ENCODE results near the gene MELTF. TPM values are rescaled to one million over a fixed set of nuclear protein-coding genes. Genes with fewer than 3 reads are reported as not detected.

MELTF gene
- total and polyA plus RNA-seq, 2 of the 13 experiments (the other 11 are each of a cell fraction or from before 2014, with no cell fraction given): 3.2 to 7.5 TPM

GRCh38 chr3:196967412-196968232, 62.0 kb downstream of the MELTF start (continued):
- TF ChIP-seq, protein P1, sequence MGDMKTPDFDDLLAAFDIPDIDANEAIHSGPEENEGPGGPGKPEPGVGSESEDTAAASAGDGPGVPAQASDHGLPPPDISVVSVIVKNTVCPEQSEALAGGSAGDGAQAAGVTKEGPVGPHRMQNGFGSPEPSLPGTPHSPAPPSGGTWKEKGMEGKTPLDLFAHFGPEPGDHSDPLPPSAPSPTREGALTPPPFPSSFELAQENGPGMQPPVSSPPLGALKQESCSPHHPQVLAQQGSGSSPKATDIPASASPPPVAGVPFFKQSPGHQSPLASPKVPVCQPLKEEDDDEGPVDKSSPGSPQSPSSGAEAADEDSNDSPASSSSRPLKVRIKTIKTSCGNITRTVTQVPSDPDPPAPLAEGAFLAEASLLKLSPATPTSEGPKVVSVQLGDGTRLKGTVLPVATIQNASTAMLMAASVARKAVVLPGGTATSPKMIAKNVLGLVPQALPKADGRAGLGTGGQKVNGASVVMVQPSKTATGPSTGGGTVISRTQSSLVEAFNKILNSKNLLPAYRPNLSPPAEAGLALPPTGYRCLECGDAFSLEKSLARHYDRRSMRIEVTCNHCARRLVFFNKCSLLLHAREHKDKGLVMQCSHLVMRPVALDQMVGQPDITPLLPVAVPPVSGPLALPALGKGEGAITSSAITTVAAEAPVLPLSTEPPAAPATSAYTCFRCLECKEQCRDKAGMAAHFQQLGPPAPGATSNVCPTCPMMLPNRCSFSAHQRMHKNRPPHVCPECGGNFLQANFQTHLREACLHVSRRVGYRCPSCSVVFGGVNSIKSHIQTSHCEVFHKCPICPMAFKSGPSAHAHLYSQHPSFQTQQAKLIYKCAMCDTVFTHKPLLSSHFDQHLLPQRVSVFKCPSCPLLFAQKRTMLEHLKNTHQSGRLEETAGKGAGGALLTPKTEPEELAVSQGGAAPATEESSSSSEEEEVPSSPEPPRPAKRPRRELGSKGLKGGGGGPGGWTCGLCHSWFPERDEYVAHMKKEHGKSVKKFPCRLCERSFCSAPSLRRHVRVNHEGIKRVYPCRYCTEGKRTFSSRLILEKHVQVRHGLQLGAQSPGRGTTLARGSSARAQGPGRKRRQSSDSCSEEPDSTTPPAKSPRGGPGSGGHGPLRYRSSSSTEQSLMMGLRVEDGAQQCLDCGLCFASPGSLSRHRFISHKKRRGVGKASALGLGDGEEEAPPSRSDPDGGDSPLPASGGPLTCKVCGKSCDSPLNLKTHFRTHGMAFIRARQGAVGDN (CRISPR knock-in tag; IDR thresholded peaks at IDR 0.05): peak; percentile 86; the same call in 1 of the 2 replicates
- TF ChIP-seq TEAD3 (CRISPR knock-in tag; optimal IDR thresholded peaks at IDR 0.05; ENCODE audit: borderline replicate concordance): peak; percentile 18
- 0 out of 2 replicates have a peak, but pooled peaks have one; percentile 16 for TF ChIP-seq ZNF431 (CRISPR knock-in tag; IDR thresholded peaks at IDR 0.05; ENCODE audit: borderline replicate concordance, low read depth)
- 0 out of 2 replicates have a peak, but pooled peaks have one; percentile 12 for TF ChIP-seq ZNF652 (CRISPR knock-in tag; IDR thresholded peaks at IDR 0.05; ENCODE audit: borderline replicate concordance, low read depth)
- peak; percentile 93 for TF ChIP-seq MTERF4 (CRISPR knock-in tag; IDR thresholded peaks at IDR 0.05)
- no peak for TF ChIP-seq ZBTB42 (CRISPR knock-in tag; IDR thresholded peaks at IDR 0.05)
- peak; percentile 1; the same call in 1 of the 2 replicates for TF ChIP-seq SALL1 (CRISPR knock-in tag; IDR thresholded peaks at IDR 0.05)
- 0 out of 2 replicates have a peak, but pooled peaks have one; percentile 66 for TF ChIP-seq ZNF790 (CRISPR knock-in tag; IDR thresholded peaks at IDR 0.05; ENCODE audit: borderline replicate concordance)
- TF ChIP-seq, protein P2, sequence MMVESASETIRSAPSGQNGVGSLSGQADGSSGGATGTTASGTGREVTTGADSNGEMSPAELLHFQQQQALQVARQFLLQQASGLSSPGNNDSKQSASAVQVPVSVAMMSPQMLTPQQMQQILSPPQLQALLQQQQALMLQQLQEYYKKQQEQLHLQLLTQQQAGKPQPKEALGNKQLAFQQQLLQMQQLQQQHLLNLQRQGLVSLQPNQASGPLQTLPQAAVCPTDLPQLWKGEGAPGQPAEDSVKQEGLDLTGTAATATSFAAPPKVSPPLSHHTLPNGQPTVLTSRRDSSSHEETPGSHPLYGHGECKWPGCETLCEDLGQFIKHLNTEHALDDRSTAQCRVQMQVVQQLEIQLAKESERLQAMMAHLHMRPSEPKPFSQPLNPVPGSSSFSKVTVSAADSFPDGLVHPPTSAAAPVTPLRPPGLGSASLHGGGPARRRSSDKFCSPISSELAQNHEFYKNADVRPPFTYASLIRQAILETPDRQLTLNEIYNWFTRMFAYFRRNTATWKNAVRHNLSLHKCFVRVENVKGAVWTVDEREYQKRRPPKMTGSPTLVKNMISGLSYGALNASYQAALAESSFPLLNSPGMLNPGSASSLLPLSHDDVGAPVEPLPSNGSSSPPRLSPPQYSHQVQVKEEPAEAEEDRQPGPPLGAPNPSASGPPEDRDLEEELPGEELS (CRISPR knock-in tag; IDR thresholded peaks at IDR 0.05): no peak
- 0 out of 2 replicates have a peak, but pooled peaks have one; percentile 6 for TF ChIP-seq ETV5 (CRISPR knock-in tag; IDR thresholded peaks at IDR 0.05; ENCODE audit: borderline replicate concordance)
- TF ChIP-seq SNAPC2 (CRISPR knock-in tag; IDR thresholded peaks at IDR 0.05): 0 out of 2 replicates have a peak, but pooled peaks have one; percentile 22
- 0 out of 2 replicates have a peak, but pooled peaks have one; percentile 16 for TF ChIP-seq ZNF670 (CRISPR knock-in tag; IDR thresholded peaks at IDR 0.05; ENCODE audit: borderline replicate concordance)
- TF ChIP-seq RFXAP (CRISPR knock-in tag; IDR thresholded peaks at IDR 0.05; ENCODE audit: borderline replicate concordance): 0 out of 2 replicates have a peak, but pooled peaks have one; percentile 30
- TF ChIP-seq, protein P3, sequence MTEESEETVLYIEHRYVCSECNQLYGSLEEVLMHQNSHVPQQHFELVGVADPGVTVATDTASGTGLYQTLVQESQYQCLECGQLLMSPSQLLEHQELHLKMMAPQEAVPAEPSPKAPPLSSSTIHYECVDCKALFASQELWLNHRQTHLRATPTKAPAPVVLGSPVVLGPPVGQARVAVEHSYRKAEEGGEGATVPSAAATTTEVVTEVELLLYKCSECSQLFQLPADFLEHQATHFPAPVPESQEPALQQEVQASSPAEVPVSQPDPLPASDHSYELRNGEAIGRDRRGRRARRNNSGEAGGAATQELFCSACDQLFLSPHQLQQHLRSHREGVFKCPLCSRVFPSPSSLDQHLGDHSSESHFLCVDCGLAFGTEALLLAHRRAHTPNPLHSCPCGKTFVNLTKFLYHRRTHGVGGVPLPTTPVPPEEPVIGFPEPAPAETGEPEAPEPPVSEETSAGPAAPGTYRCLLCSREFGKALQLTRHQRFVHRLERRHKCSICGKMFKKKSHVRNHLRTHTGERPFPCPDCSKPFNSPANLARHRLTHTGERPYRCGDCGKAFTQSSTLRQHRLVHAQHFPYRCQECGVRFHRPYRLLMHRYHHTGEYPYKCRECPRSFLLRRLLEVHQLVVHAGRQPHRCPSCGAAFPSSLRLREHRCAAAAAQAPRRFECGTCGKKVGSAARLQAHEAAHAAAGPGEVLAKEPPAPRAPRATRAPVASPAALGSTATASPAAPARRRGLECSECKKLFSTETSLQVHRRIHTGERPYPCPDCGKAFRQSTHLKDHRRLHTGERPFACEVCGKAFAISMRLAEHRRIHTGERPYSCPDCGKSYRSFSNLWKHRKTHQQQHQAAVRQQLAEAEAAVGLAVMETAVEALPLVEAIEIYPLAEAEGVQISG (CRISPR knock-in tag; IDR thresholded peaks at IDR 0.05): 0 out of 2 replicates have a peak, but pooled peaks have one; percentile 12
- 0 out of 2 replicates have a peak, but pooled peaks have one; percentile 5 for TF ChIP-seq ZNF430 (CRISPR knock-in tag; IDR thresholded peaks at IDR 0.05)
- 0 out of 2 replicates have a peak, but pooled peaks have one; percentile 52 for TF ChIP-seq NFKB2 (CRISPR knock-in tag; IDR thresholded peaks at IDR 0.05; ENCODE audit: borderline replicate concordance)
- TF ChIP-seq ZNF816 (CRISPR knock-in tag; IDR thresholded peaks at IDR 0.05; ENCODE audit: borderline replicate concordance): peak; percentile 44

Data from HepG2 (cell line).